ENCODE results near the gene EIF3L.

DNA sequence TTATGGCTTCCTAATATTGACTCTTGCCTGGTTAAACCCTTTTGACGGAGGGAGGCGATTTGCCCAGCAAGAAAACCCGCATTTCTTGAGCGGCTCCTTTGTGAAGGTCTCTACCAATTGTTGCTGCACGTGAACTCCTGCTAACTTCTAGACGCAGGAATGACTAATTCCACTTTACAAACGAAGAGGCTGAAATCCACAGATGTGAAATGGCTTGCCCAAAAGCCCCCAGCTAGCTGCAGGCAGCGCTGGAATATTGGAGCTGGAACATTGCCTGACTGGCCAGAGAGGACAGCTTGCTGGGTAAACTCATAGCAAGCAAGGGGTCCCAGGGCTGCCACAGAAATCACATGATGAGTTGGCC lies 40.9 kb upstream of the EIF3L start:
- TF ChIP-seq, protein P1, sequence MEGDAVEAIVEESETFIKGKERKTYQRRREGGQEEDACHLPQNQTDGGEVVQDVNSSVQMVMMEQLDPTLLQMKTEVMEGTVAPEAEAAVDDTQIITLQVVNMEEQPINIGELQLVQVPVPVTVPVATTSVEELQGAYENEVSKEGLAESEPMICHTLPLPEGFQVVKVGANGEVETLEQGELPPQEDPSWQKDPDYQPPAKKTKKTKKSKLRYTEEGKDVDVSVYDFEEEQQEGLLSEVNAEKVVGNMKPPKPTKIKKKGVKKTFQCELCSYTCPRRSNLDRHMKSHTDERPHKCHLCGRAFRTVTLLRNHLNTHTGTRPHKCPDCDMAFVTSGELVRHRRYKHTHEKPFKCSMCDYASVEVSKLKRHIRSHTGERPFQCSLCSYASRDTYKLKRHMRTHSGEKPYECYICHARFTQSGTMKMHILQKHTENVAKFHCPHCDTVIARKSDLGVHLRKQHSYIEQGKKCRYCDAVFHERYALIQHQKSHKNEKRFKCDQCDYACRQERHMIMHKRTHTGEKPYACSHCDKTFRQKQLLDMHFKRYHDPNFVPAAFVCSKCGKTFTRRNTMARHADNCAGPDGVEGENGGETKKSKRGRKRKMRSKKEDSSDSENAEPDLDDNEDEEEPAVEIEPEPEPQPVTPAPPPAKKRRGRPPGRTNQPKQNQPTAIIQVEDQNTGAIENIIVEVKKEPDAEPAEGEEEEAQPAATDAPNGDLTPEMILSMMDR (IDR thresholded peaks at IDR 0.05) = no peak
- TF ChIP-seq POLR2A (IDR thresholded peaks at IDR 0.05) (no peak), POLR2AphosphoS5 (IDR thresholded peaks at IDR 0.05) (no peak), EP300 (IDR thresholded peaks at IDR 0.05; ENCODE audit: low read depth) (no peak)

Data from transverse colon (tissue), 4 donors.